Measurements from ENCODE around the gene TUBGCP3. TPM values are rescaled to one million over a fixed set of nuclear protein-coding genes. Genes with fewer than 3 reads are reported as not detected.
"Not testable (repeated sequence)": the region's sequence is repeated elsewhere in the genome, so short reads cannot be mapped to it uniquely, and the experiment has no call there.

Gene TUBGCP3
- total RNA-seq, 2 experiments from 2014 or later = 53.0 to 69.7 TPM

- Mint-ChIP-seq H3K27me3 (no peaks in the 10 kb centered on the region), H3K4me1 (peaks cover 4% of the 10 kb centered on the region), H3K36me3 (peaks cover 30% of the 10 kb centered on the region), H3K27ac (no peak overlapping the region), H3K9me3 (ENCODE audit: low read depth) (no peaks in the 10 kb centered on the region), H3K4me3 (no peak overlapping the region)
- CTCF ChIA-PET = no interaction called here
- ATAC-seq (no peak), DNase-seq (no peak)
Observed at GRCh38 chr13:112486386-112487126, 101.4 kb downstream of the TUBGCP3 start.

DNA sequence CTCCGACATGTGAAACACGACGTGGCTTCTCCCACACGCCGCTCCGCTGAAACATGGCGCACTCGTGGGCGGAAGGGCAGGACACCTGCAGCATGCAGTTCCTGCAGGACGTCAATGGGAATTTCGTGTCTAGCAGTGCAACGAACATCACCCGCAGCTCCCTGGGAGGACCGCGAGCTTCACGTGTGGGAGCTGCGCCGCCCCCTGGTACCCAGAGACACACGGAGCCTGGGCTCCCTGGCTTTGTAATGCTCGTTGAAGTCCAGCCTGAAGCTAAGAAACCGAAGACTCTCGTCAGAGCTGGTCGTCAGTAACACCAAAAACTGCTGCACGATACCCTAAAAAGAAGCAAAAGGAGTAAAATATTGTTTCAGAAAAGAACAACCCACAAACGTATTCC is 102.1 kb downstream of the TUBGCP3 start:
- H3K4me1 Mint-ChIP-seq; H3K27ac Mint-ChIP-seq; ATAC-seq; DNase-seq; H3K4me3 Mint-ChIP-seq; H3K27me3 Mint-ChIP-seq; H3K9me3 Mint-ChIP-seq (ENCODE audit: low read depth); CTCF ChIA-PET: not testable (repeated sequence)
- peaks cover 30% of the 10 kb centered on the region for H3K36me3 Mint-ChIP-seq

GRCh38 chr13:112483299-112483698 is 104.7 kb downstream of the TUBGCP3 start:
- ATAC-seq = no peak
- H3K27me3 Mint-ChIP-seq = no peaks in the 10 kb centered on the region
- DNase-seq = no peak
- no peak overlapping the region for H3K27ac Mint-ChIP-seq
- H3K4me3 Mint-ChIP-seq = no peak overlapping the region
- peaks cover 26% of the 10 kb centered on the region for H3K36me3 Mint-ChIP-seq
- H3K4me1 Mint-ChIP-seq = peaks cover 4% of the 10 kb centered on the region
- H3K9me3 Mint-ChIP-seq (ENCODE audit: low read depth) = no peaks in the 10 kb centered on the region
- CTCF ChIA-PET = no interaction called here

DNA sequence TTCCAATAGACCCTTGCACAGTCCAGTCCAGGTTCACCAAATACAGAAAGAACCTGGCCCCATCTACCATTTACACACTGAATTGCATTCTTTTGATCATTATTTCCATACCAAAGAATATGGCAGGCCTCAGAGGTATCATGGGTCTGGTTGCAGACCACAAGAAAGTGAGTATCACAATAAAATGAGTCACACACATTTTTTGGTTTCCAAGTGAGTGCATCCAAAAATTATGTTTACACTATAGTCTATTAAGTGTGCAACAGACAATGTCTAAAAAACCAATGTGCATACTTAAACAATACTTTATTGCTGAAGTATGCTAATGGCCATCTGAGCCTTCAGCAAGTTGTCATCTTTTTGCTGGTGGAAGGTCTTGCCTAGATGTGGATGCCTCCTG is 106.5 kb downstream of the TUBGCP3 start:
- Mint-ChIP-seq H3K27me3 (no peaks in the 10 kb centered on the region), H3K9me3 (ENCODE audit: low read depth) (no peaks in the 10 kb centered on the region), H3K4me1 (peaks cover 2% of the 10 kb centered on the region), H3K27ac (no peak overlapping the region), H3K4me3 (no peak overlapping the region), H3K36me3 (peaks cover 14% of the 10 kb centered on the region)
- CTCF ChIA-PET = no interaction called here
- DNase-seq (no peak), ATAC-seq (no peak)

GRCh38 chr13:112479389-112479788 is 108.6 kb downstream of the TUBGCP3 start:
- Mint-ChIP-seq H3K27ac (no peak overlapping the region), H3K4me1 (peaks cover 2% of the 10 kb centered on the region), H3K4me3 (no peak overlapping the region), H3K27me3 (no peaks in the 10 kb centered on the region), H3K36me3 (peaks cover 3% of the 10 kb centered on the region), H3K9me3 (ENCODE audit: low read depth) (no peaks in the 10 kb centered on the region)
- CTCF ChIA-PET = interaction anchor here (0.5 kb wide), 1 partner anchor 161 kb away, joined by 3 read pairs; no protein-coding TSS in a partner anchor
- ATAC-seq = no peak
- DNase-seq = no peak

DNA sequence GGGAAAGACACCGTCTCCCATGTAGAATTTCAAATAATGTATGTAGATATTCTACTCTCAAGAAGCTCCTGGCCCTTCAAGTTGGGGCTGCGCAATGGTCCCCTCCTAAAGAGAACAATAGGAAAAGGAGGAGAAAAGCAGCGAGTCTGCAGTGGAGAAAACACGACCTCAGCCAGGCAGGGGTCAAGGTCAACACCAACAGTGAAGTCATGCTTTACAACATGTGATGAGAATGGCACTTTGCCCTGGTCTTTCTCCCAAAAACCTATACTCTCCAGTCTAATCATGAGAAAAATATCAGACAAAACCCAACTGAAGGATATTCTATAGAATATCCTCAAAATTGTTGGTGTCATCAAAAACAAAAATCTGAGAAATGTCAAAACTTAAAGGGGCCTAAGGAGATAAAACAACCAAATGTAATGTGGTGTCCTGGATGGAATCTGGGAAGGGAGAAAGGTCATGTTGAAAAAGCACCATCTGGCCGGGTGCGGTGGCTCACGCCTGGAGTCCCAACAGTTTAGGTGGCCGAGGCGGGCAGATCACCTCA is 110.8 kb downstream of the TUBGCP3 start:
- Mint-ChIP-seq H3K27ac (no peak overlapping the region), H3K4me3 (no peak overlapping the region), H3K27me3 (no peaks in the 10 kb centered on the region), H3K9me3 (ENCODE audit: low read depth) (peaks cover 3% of the 10 kb centered on the region), H3K4me1 (peaks cover under 1% of the 10 kb centered on the region), H3K36me3 (peaks cover 2% of the 10 kb centered on the region)
- CTCF ChIA-PET = no interaction called here
- ATAC-seq = no peak
- no peak for DNase-seq

- Mint-ChIP-seq H3K27ac (no peak overlapping the region), H3K27me3 (no peaks in the 10 kb centered on the region), H3K9me3 (ENCODE audit: low read depth) (peaks cover 3% of the 10 kb centered on the region), H3K4me3 (no peak overlapping the region), H3K4me1 (no peaks in the 10 kb centered on the region), H3K36me3 (peaks cover 2% of the 10 kb centered on the region)
- ATAC-seq (no peak), DNase-seq (no peak)
- CTCF ChIA-PET = no interaction called here
Observed at GRCh38 chr13:112475889-112476288, 112.1 kb downstream of the TUBGCP3 start.

GRCh38 chr13:112474869-112475268 is 113.1 kb downstream of the TUBGCP3 start:
- Mint-ChIP-seq H3K4me3 (no peak overlapping the region), H3K9me3 (ENCODE audit: low read depth) (peaks cover 3% of the 10 kb centered on the region), H3K4me1 (no peaks in the 10 kb centered on the region), H3K27me3 (no peaks in the 10 kb centered on the region), H3K27ac (no peak overlapping the region), H3K36me3 (peaks cover 2% of the 10 kb centered on the region)
- CTCF ChIA-PET = interaction anchor here (0.8 kb wide), 1 partner anchor 16 kb away, joined by 3 read pairs; no protein-coding TSS in a partner anchor
- no peak for DNase-seq
- no peak for ATAC-seq

DNA sequence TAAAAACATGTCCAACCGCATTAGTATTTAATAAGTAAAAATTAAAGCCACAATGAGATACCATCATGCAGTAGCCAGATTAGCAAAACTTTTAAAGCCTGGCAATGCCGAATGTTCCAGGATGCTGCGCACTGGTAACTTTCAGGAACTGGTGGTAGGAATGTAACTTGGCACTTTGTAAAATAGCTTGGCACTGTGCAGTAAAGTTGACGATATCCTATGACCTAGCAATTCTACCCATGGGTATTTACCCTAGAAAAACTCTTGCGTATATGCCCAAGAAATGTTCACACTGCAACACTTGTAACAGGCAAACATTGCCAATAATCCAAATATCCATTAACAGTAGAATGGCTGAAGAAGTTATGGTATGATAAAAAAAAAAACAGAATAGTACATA is 114.1 kb downstream of the TUBGCP3 start:
- CTCF ChIA-PET = no interaction called here
- H3K4me3 Mint-ChIP-seq = no peak overlapping the region
- H3K27me3 Mint-ChIP-seq = no peaks in the 10 kb centered on the region
- no peak overlapping the region for H3K27ac Mint-ChIP-seq
- ATAC-seq (no peak), DNase-seq (no peak)
- peaks cover 3% of the 10 kb centered on the region for H3K9me3 Mint-ChIP-seq (ENCODE audit: low read depth)
- H3K4me1 Mint-ChIP-seq = no peaks in the 10 kb centered on the region
- H3K36me3 Mint-ChIP-seq = peaks cover 2% of the 10 kb centered on the region

DNA sequence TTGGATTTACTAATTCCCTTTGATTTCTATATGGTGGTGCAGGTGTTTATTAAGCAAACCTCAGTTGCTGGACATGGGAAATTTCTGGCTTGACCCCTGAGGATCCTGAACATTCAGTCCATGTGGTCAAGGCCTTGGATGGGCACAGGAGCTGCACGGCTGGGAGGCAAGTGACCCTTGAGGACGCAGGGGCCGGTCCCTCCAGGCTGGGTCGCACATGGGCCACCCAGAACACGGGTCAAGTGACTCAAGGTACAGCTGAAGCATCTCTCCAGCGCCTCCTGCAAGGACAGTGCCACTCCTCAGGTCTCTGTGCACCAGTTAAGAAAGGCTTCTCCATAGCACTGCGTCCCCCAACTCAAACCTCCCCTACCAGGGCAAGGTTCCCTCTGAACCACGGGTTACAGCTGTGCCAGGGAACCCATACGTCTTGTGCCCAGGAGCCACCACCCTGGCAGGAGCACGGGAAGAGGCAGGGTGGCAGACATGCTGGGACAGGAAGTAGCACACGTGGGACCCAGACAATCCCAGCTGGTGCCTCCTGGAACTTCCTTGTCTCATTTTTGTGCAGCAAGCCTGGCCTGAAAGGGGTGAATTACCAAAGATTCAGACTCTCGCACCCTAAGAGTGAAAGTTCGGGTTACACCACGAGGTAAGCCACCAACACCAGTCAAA is 118.7 kb downstream of the TUBGCP3 start:
- H3K4me3 Mint-ChIP-seq = no peak overlapping the region

GRCh38 chr13:112468069-112468468 is 119.9 kb downstream of the TUBGCP3 start:
- H3K27me3 Mint-ChIP-seq = no peaks in the 10 kb centered on the region
- CTCF ChIA-PET = no interaction called here
- no peak overlapping the region for H3K27ac Mint-ChIP-seq
- H3K4me3 Mint-ChIP-seq = no peak overlapping the region
- peaks cover 5% of the 10 kb centered on the region for H3K9me3 Mint-ChIP-seq (ENCODE audit: low read depth)
- H3K36me3 Mint-ChIP-seq = peaks cover 2% of the 10 kb centered on the region
- no peaks in the 10 kb centered on the region for H3K4me1 Mint-ChIP-seq
- DNase-seq (no peak), ATAC-seq (no peak)

More for the DNA sequence above, 118.7 kb downstream of the TUBGCP3 start:
- CTCF ChIA-PET = interaction anchor here (1.3 kb wide), 1 partner anchor 137 kb away, joined by 4 read pairs; no protein-coding TSS in a partner anchor
- Mint-ChIP-seq H3K9me3 (ENCODE audit: low read depth) (peaks cover 5% of the 10 kb centered on the region), H3K36me3 (peaks cover 2% of the 10 kb centered on the region), H3K27ac (no peak overlapping the region), H3K27me3 (no peaks in the 10 kb centered on the region), H3K4me1 (no peaks in the 10 kb centered on the region)
- DNase-seq = peak; percentile 26
- ATAC-seq = no peak

GRCh38 chr13:112467236-112467635 is 120.7 kb downstream of the TUBGCP3 start:
- Mint-ChIP-seq H3K27ac (no peak overlapping the region), H3K36me3 (no peaks in the 10 kb centered on the region), H3K27me3 (peaks cover 2% of the 10 kb centered on the region), H3K4me3 (no peak overlapping the region), H3K9me3 (ENCODE audit: low read depth) (peaks cover 6% of the 10 kb centered on the region), H3K4me1 (no peaks in the 10 kb centered on the region)
- DNase-seq (peak; percentile 36), ATAC-seq (no peak)
- CTCF ChIA-PET = no interaction called here

GRCh38 chr13:112466132-112467058 is 121.6 kb downstream of the TUBGCP3 start:
- peaks cover 6% of the 10 kb centered on the region for H3K9me3 Mint-ChIP-seq (ENCODE audit: low read depth)
- H3K4me3 Mint-ChIP-seq = no peak overlapping the region
- H3K27me3 Mint-ChIP-seq = peaks cover 2% of the 10 kb centered on the region
- no peak for ATAC-seq
- H3K36me3 Mint-ChIP-seq = no peaks in the 10 kb centered on the region
- peak; percentile 30 for DNase-seq
- no peak overlapping the region for H3K27ac Mint-ChIP-seq
- CTCF ChIA-PET = no interaction called here
- H3K4me1 Mint-ChIP-seq = no peaks in the 10 kb centered on the region

All from activated CD8-positive, alpha-beta memory T cell treated with anti-CD3 and anti-CD28 coated beads, Interleukin-2, amount 10 ng/mL, durations not matched to agents 7 days and 5 days (primary cell).